Hindlimb muscle (tissue), 1 donor: Measurements from ENCODE around the gene PODXL2. TPM values are rescaled to one million over a fixed set of nuclear protein-coding genes. Genes with fewer than 3 reads are reported as not detected.
A peak's percentile ranks its signal among the peaks of the same experiment; 100 is the strongest.
"Not testable (repeated sequence)": the region's sequence is repeated elsewhere in the genome, so short reads cannot be mapped to it uniquely, and the experiment has no call there.

Source experiments
- DNase-seq: peaks from one replicate; pipeline ENCODE4 v3.0.0-alpha.2; 2013
- polyA plus RNA-seq: library from polyadenylated mRNA; unstranded; fragments of 120-200 nt; gene quantifications from one replicate; pipeline ENCODE4 v1.2.1, GENCODE V29; 2013; ENCODE audit not compliant: insufficient read length

Gene PODXL2
- polyA plus RNA-seq, 1 donor, result 5.3 TPM

- no peak for DNase-seq
Measured at GRCh38 chr3:127630811-127631714, 2.1 kb downstream of the PODXL2 start.

GRCh38 chr3:127632035-127632820 lies 3.2 kb downstream of the PODXL2 start:
- no peak for DNase-seq

GRCh38 chr3:127634653-127635052 lies 5.7 kb downstream of the PODXL2 start:
- DNase-seq, result no peak

GRCh38 chr3:127637546-127637945 lies 8.6 kb downstream of the PODXL2 start:
- no peak for DNase-seq

- DNase-seq, result no peak
Measured at GRCh38 chr3:127637971-127638370, 9.0 kb downstream of the PODXL2 start.

GRCh38 chr3:127639173-127640041 lies 10.4 kb downstream of the PODXL2 start:
- DNase-seq, result no peak

GRCh38 chr3:127640042-127640355 lies 11.0 kb downstream of the PODXL2 start:
- DNase-seq, result no peak

GRCh38 chr3:127644641-127645370 lies 15.8 kb downstream of the PODXL2 start:
- DNase-seq, result no peak

- no peak for DNase-seq
Measured at GRCh38 chr3:127645371-127646015, 16.5 kb downstream of the PODXL2 start.

- no peak for DNase-seq
Measured at GRCh38 chr3:127646501-127647046, 17.6 kb downstream of the PODXL2 start.

GRCh38 chr3:127647166-127647844 lies 18.3 kb downstream of the PODXL2 start:
- DNase-seq, result no peak

- no peak for DNase-seq
Measured at GRCh38 chr3:127647845-127648204, 18.8 kb downstream of the PODXL2 start.

- DNase-seq, result no peak
Measured at GRCh38 chr3:127650236-127650635, 21.3 kb downstream of the PODXL2 start.

GRCh38 chr3:127651516-127652172 lies 22.7 kb downstream of the PODXL2 start:
- DNase-seq, result no peak

- DNase-seq, result peak; percentile 72
Measured at GRCh38 chr3:127652246-127652995, 23.4 kb downstream of the PODXL2 start.

GRCh38 chr3:127654374-127654773 lies 25.4 kb downstream of the PODXL2 start:
- DNase-seq, result no peak

- not testable (repeated sequence) for DNase-seq
Measured at GRCh38 chr3:127654993-127655392, 26.0 kb downstream of the PODXL2 start.

- peak; percentile 50 for DNase-seq
Measured at GRCh38 chr3:127655641-127656040, 26.7 kb downstream of the PODXL2 start.

GRCh38 chr3:127656906-127657305 lies 27.9 kb downstream of the PODXL2 start:
- no peak for DNase-seq
